GM23248 (cell line): ENCODE measurements around the gene FUNDC2.

Experiments
- EZH2 ChIP-seq: fragments of 200-600 bp; sonication (generic); IDR thresholded peaks from 2 replicates; pipeline ENCODE4 v1.6.1; 2018; ENCODE audit warnings: antibody characterized with exemption, mild to moderate bottlenecking; ENCODE audit not compliant: insufficient read depth, poor library complexity, severe bottlenecking
- EZH2phosphoT487 ChIP-seq: fragments of 200-600 bp; sonication (generic); IDR thresholded peaks from 2 replicates; pipeline ENCODE4 v1.6.1; 2018; ENCODE audit warnings: antibody characterized with exemption, moderate library complexity, mild to moderate bottlenecking, low read depth; ENCODE audit not compliant: insufficient read depth

- no peak for TF ChIP-seq EZH2phosphoT487
- TF ChIP-seq EZH2 = no peak
Observed at GRCh38 chrX:155086961-155087735, 60.5 kb downstream of the FUNDC2 start.
